Measurements from ENCODE around the gene EFNB2.

EFNB2 gene

GRCh38 chr13:106445996-106446395, 89.5 kb downstream of the EFNB2 start:
- no peak for DNase-seq (ENCODE audit: low spot score)

- DNase-seq (ENCODE audit: low spot score) = no peak
These were observed 91.7 kb downstream of the EFNB2 start for GRCh38 chr13:106443607-106444322.

GRCh38 chr13:106440866-106441265, 94.6 kb downstream of the EFNB2 start:
- DNase-seq (ENCODE audit: low spot score) = no peak

Measured in CD4-positive, alpha-beta T cell treated with Interleukin-2 at 100 ng/mL for 4 hours (primary cell).